CD4-positive, alpha-beta T cell (primary cell): ENCODE measurements around the gene LRRC2. TPM values are rescaled to one million over a fixed set of nuclear protein-coding genes. Genes with fewer than 3 reads are reported as not detected.

Experiments used
- ATAC-seq: fragments of 200-7000 bp; cut with Tn5 transposase; one replicate; pipeline ENCODE4 v1.10.0; 2022; ENCODE audit warnings: mild to moderate bottlenecking; ENCODE audit not compliant: poor library complexity
- CTCF ChIA-PET: fragments of 350-600 bp; sonication (Branson Sonifier 250); formaldehyde crosslinking; loops from one replicate; lab custom pipeline; 2021; ENCODE audit warnings: antibody characterized with exemption, inconsistent platforms; lab: Charles Lee
- POLR2A ChIA-PET: fragments of 350-600 bp; sonication (Branson Sonifier 250); formaldehyde crosslinking; loops from one replicate; lab custom pipeline; 2021; ENCODE audit warnings: antibody characterized with exemption, inconsistent platforms; lab: Charles Lee
- DNase-seq, 14 experiments: peaks; one replicate each; pipeline ENCODE4 v3.0.0-alpha.2; 2013 to 2020; ENCODE audit warnings: mixed read lengths in 2 of 14
- H3K27ac ChIP-seq, 2 donors: one replicate each; pipeline versions ENCODE4 v1.5.1 to v1.7.0; 2013; ENCODE audit warnings: low read length in 2 of 2, low read depth in 1 of 2, mild to moderate bottlenecking in 1 of 2
- H3K27me3 ChIP-seq, 2 experiments: 1 replicate in 1 of 2; 2 replicates in 1 of 2; pipeline versions ENCODE4 v1.6.1 to v1.7.0; 2013; ENCODE audit warnings: low read length in 2 of 2, control low read depth in 1 of 2, mild to moderate bottlenecking in 1 of 2, moderate library complexity in 1 of 2; ENCODE audit not compliant: insufficient read depth in 2 of 2, control insufficient read depth in 1 of 2
- H3K36me3 ChIP-seq: one replicate; pipeline ENCODE4 v1.6.1; 2013; ENCODE audit warnings: low read length, control low read depth; ENCODE audit not compliant: insufficient read depth
- H3K4me1 ChIP-seq: one replicate; pipeline ENCODE4 v1.6.1; 2013; ENCODE audit warnings: low read length, control low read depth; ENCODE audit not compliant: insufficient read depth
- H3K4me3 ChIP-seq: one replicate; pipeline ENCODE4 v1.5.1; 2013; ENCODE audit warnings: mild to moderate bottlenecking, low read length, moderate library complexity
- H3K9me3 ChIP-seq, 2 experiments: 1 replicate in 1 of 2; 2 replicates in 1 of 2; pipeline versions ENCODE4 v1.6.1 to v1.7.0; 2013; ENCODE audit warnings: low read length in 2 of 2, mild to moderate bottlenecking in 2 of 2, control low read depth in 1 of 2, moderate library complexity in 1 of 2; ENCODE audit not compliant: control insufficient read depth in 1 of 2, insufficient read depth in 1 of 2
- H3K27ac Mint-ChIP-seq: one replicate; pipeline ENCODE4 v1.8.0; 2020; ENCODE audit warnings: mixed read lengths
- H3K27me3 Mint-ChIP-seq: one replicate; pipeline ENCODE4 v1.8.0; 2021; ENCODE audit warnings: mixed read lengths
- H3K36me3 Mint-ChIP-seq: one replicate; pipeline ENCODE4 v1.8.0; 2021; ENCODE audit warnings: low read depth, mixed read lengths
- H3K4me1 Mint-ChIP-seq: one replicate; pipeline ENCODE4 v1.8.0; 2021; ENCODE audit warnings: low read depth, mixed read lengths
- H3K4me3 Mint-ChIP-seq: one replicate; pipeline ENCODE4 v1.8.0; 2020; ENCODE audit warnings: mild to moderate bottlenecking, mixed read lengths
- H3K9me3 Mint-ChIP-seq: one replicate; pipeline ENCODE4 v1.8.0; 2020; ENCODE audit warnings: mixed read lengths
- intact Hi-C, 2 experiments: fragments of 100-400 bp; cut with DNase I in 1 of 2; cut with micrococcal nuclease in 1 of 2; formaldehyde crosslinking; loops; one replicate each; pipeline versions ENCODE4 v1.15.1 to v1.9.0; 2023 to 2025; cut with DNase I, micrococcal nuclease
- total RNA-seq, 174 experiments: library from RNA in 2 of 174; stranded (reverse) in 2 of 174; gene quantifications; one replicate each; pipeline ENCODE4 v1.2.3 and lab custom pipeline; 2021 to 2026
- TF ChIP-seq, protein P1 (sequence below): fragments of 200-600 bp; IDR thresholded peaks from one replicate; pipeline ENCODE4 v1.8.0; 2022; ENCODE audit warnings: antibody characterized with exemption, mild to moderate bottlenecking

The LRRC2 gene
- total RNA-seq, 2 experiments from 2014 or later, result 0.59 to 0.91 TPM

- H3K27ac Mint-ChIP-seq, result no peak overlapping the region
- ATAC-seq, result no peak
- Histone ChIP-seq H3K27ac (no peak overlapping the region), H3K27me3 (no peaks in the 10 kb centered on the region), H3K9me3 (no peaks in the 10 kb centered on the region), H3K4me1 (no peaks in the 10 kb centered on the region), H3K36me3 (no peaks in the 10 kb centered on the region), H3K4me3 (no peak overlapping the region)
- H3K4me1 Mint-ChIP-seq, result no peaks in the 10 kb centered on the region
- no peaks in the 10 kb centered on the region for H3K9me3 Mint-ChIP-seq
- ChIA-PET POLR2A (no interaction called here), CTCF (interaction anchor here (2.4 kb wide), 1 partner anchor 32 kb away, joined by 14 read pairs; no protein-coding TSS in a partner anchor)
- H3K36me3 Mint-ChIP-seq, result no peaks in the 10 kb centered on the region
- H3K4me3 Mint-ChIP-seq, result no peak overlapping the region
- no peak for DNase-seq
- intact Hi-C loops, result no loop called here
- TF ChIP-seq, protein P1, sequence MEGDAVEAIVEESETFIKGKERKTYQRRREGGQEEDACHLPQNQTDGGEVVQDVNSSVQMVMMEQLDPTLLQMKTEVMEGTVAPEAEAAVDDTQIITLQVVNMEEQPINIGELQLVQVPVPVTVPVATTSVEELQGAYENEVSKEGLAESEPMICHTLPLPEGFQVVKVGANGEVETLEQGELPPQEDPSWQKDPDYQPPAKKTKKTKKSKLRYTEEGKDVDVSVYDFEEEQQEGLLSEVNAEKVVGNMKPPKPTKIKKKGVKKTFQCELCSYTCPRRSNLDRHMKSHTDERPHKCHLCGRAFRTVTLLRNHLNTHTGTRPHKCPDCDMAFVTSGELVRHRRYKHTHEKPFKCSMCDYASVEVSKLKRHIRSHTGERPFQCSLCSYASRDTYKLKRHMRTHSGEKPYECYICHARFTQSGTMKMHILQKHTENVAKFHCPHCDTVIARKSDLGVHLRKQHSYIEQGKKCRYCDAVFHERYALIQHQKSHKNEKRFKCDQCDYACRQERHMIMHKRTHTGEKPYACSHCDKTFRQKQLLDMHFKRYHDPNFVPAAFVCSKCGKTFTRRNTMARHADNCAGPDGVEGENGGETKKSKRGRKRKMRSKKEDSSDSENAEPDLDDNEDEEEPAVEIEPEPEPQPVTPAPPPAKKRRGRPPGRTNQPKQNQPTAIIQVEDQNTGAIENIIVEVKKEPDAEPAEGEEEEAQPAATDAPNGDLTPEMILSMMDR, result no peak
- H3K27me3 Mint-ChIP-seq, result no peaks in the 10 kb centered on the region
These were observed 45.0 kb downstream of the LRRC2 start for GRCh38 chr3:46521096-46521495.

DNA sequence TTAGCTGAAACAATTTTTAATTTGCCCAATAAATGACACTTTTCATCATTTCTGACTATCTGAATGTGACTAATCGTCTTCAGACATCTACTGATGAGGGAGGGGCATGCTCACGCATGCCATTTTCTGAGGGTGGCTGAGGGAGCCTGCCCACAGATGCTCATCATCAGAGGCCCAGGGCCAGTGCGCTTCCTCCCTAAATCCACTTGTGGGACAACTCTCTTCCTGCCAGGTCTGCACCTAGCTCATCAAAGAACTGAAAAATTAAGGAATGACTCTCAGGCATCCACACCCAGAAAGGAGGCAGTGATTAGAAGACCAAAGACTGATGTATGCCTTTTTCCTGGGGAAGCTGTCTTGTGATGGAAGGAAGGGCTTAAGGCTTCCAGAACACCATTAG is 45.6 kb downstream of the LRRC2 start:
- TF ChIP-seq, protein P1, result no peak
- CTCF ChIA-PET, result interaction anchor here (2.4 kb wide), 1 partner anchor 31 kb away, joined by 14 read pairs; no protein-coding TSS in a partner anchor

DNA sequence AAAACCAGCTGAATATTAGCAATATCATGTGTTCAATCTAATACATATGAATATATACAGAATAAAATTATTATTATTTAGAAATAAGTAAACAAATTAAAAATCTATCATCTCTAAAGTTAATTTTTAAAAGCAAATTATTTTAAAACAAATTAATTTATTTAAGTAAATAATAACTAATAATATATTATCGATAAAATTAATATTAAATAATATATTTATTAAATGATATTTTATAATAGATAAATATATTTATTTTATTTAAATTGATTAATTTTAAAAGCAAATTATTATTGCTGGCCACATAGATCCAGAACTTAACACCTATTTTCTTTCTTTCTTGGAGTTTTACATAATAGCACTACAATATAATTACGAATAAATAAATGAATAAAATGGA is 46.1 kb downstream of the LRRC2 start:
- TF ChIP-seq, protein P1, result no peak
- no peak overlapping the region for H3K27ac ChIP-seq
- Mint-ChIP-seq H3K4me3 (no peak overlapping the region), H3K4me1 (no peaks in the 10 kb centered on the region), H3K36me3 (no peaks in the 10 kb centered on the region), H3K27ac (no peak overlapping the region), H3K9me3 (no peaks in the 10 kb centered on the region), H3K27me3 (no peaks in the 10 kb centered on the region)
- ChIA-PET CTCF (interaction anchor here (1.1 to 2.4 kb wide), 2 partner anchors 31 to 38 kb away, joined by 3 to 14 read pairs; no protein-coding TSS in a partner anchor), POLR2A (interaction anchor here (1.1 to 1.3 kb wide), 2 partner anchors 19 to 32 kb away, joined by 3 read pairs; no protein-coding TSS in a partner anchor)
- no peaks in the 10 kb centered on the region for H3K27me3 ChIP-seq
- intact Hi-C loops, result no loop called here
- DNase-seq (no peak), ATAC-seq (no peak)
- H3K4me1 ChIP-seq, result no peaks in the 10 kb centered on the region
- H3K9me3 ChIP-seq, result no peaks in the 10 kb centered on the region
- no peaks in the 10 kb centered on the region for H3K36me3 ChIP-seq
- H3K4me3 ChIP-seq, result no peak overlapping the region

More for the DNA sequence above, 45.6 kb downstream of the LRRC2 start:
- Histone ChIP-seq H3K36me3 (no peaks in the 10 kb centered on the region), H3K27me3 (no peaks in the 10 kb centered on the region), H3K4me3 (no peak overlapping the region), H3K4me1 (no peaks in the 10 kb centered on the region), H3K9me3 (no peaks in the 10 kb centered on the region), H3K27ac (no peak overlapping the region)
- H3K9me3 Mint-ChIP-seq, result no peaks in the 10 kb centered on the region
- no peaks in the 10 kb centered on the region for H3K4me1 Mint-ChIP-seq
- POLR2A ChIA-PET, result no interaction called here
- no peak overlapping the region for H3K4me3 Mint-ChIP-seq
- H3K36me3 Mint-ChIP-seq, result no peaks in the 10 kb centered on the region
- DNase-seq, result no peak
- no peak for ATAC-seq
- no peaks in the 10 kb centered on the region for H3K27me3 Mint-ChIP-seq
- intact Hi-C loops, result no loop called here
- H3K27ac Mint-ChIP-seq, result no peak overlapping the region
